Stimulated activated CD4-positive, alpha-beta T cell treated with anti-CD3 and anti-CD28 coated beads, Interleukin-2, amount 100 ng/mL, for 4 hours (primary cell): ENCODE results near the gene ZYG11B.
"Not testable (repeated sequence)": the region's sequence is repeated elsewhere in the genome, so short reads cannot be mapped to it uniquely, and the experiment has no call there.

Experiments
- DNase-seq: peaks from one replicate; pipeline ENCODE4 v3.0.0-alpha.2; 2020; ENCODE audit warnings: low read depth

The ZYG11B gene

GRCh38 chr1:52756020-52756419, 29.8 kb downstream of the ZYG11B start:
- no peak for DNase-seq

- DNase-seq = no peak
These were observed 33.7 kb downstream of the ZYG11B start for GRCh38 chr1:52759908-52760307.

- DNase-seq = no peak
These were observed 41.5 kb downstream of the ZYG11B start for GRCh38 chr1:52767596-52768280.

GRCh38 chr1:52769346-52770033, 43.2 kb downstream of the ZYG11B start:
- no peak for DNase-seq

- DNase-seq = no peak
These were observed 45.1 kb downstream of the ZYG11B start for GRCh38 chr1:52771384-52771783.

- DNase-seq = no peak
These were observed 59.9 kb downstream of the ZYG11B start for GRCh38 chr1:52786148-52786547.

GRCh38 chr1:52790429-52790828, 64.2 kb downstream of the ZYG11B start:
- not testable (repeated sequence) for DNase-seq

GRCh38 chr1:52792036-52792435, 65.8 kb downstream of the ZYG11B start:
- DNase-seq = no peak

- DNase-seq = not testable (repeated sequence)
These were observed 67.5 kb downstream of the ZYG11B start for GRCh38 chr1:52793717-52794116.

- no peak for DNase-seq
These were observed 69.2 kb downstream of the ZYG11B start for GRCh38 chr1:52795464-52795863.

- no peak for DNase-seq
These were observed 72.1 kb downstream of the ZYG11B start for GRCh38 chr1:52798331-52798730.

GRCh38 chr1:52801011-52801410, 74.8 kb downstream of the ZYG11B start:
- no peak for DNase-seq

GRCh38 chr1:52804083-52804482, 77.8 kb downstream of the ZYG11B start:
- DNase-seq = not testable (repeated sequence)

- no peak for DNase-seq
These were observed 88.2 kb downstream of the ZYG11B start for GRCh38 chr1:52814465-52814864.

GRCh38 chr1:52820830-52821229, 94.6 kb downstream of the ZYG11B start:
- DNase-seq = not testable (repeated sequence)

GRCh38 chr1:52825868-52826267, 99.6 kb downstream of the ZYG11B start:
- no peak for DNase-seq

- no peak for DNase-seq
These were observed 108.5 kb downstream of the ZYG11B start for GRCh38 chr1:52834798-52835197.

- DNase-seq = no peak
These were observed 109.8 kb downstream of the ZYG11B start for GRCh38 chr1:52836035-52836434.

GRCh38 chr1:52839175-52839574, 112.9 kb downstream of the ZYG11B start:
- not testable (repeated sequence) for DNase-seq

GRCh38 chr1:52842643-52843310, 116.5 kb downstream of the ZYG11B start, which contains the start of gene ZYG11A:
Gene ZYG11A (plus strand): TSS chr1:52842760. CDS start chr1:52842884, 124 bp downstream.
- DNase-seq = peak; percentile 53

GRCh38 chr1:52845119-52845518, 118.9 kb downstream of the ZYG11B start:
- not testable (repeated sequence) for DNase-seq

GRCh38 chr1:52848423-52848822, 122.2 kb downstream of the ZYG11B start:
- DNase-seq = no peak

- no peak for DNase-seq
These were observed 124.7 kb downstream of the ZYG11B start for GRCh38 chr1:52850951-52851350.
